GM21423 (cell line): ENCODE results near the gene KIF1A.
"Not testable (repeated sequence)": the region's sequence is repeated elsewhere in the genome, so short reads cannot be mapped to it uniquely, and the experiment has no call there.

ENCODE experiments used
- ATAC-seq: cut with Tn5 transposase; IDR thresholded peaks from one replicate; pipeline ENCODE4 v1.9.1; 2021; ENCODE audit warnings: mild to moderate bottlenecking, moderate library complexity; ENCODE audit not compliant: unreplicated experiment

KIF1A gene

GRCh38 chr2:240789501-240790369 lies 30.3 kb downstream of the KIF1A start:
- ATAC-seq: no peak

- ATAC-seq: no peak
Measured at GRCh38 chr2:240789051-240789453, 31.0 kb downstream of the KIF1A start.

GRCh38 chr2:240788482-240788881 lies 31.5 kb downstream of the KIF1A start:
- no peak for ATAC-seq

GRCh38 chr2:240787521-240788472 lies 32.2 kb downstream of the KIF1A start:
- no peak for ATAC-seq

- no peak for ATAC-seq
Measured at GRCh38 chr2:240786871-240787311, 33.1 kb downstream of the KIF1A start.

- ATAC-seq: no peak
Measured at GRCh38 chr2:240786355-240786841, 33.6 kb downstream of the KIF1A start.

- ATAC-seq: no peak
Measured at GRCh38 chr2:240785424-240786335, 34.3 kb downstream of the KIF1A start.

GRCh38 chr2:240784629-240785423 lies 35.2 kb downstream of the KIF1A start:
- no peak for ATAC-seq

GRCh38 chr2:240783819-240784621 lies 36.0 kb downstream of the KIF1A start:
- ATAC-seq: no peak

- no peak for ATAC-seq
Measured at GRCh38 chr2:240782886-240783818, 36.9 kb downstream of the KIF1A start.

GRCh38 chr2:240782221-240782885 lies 37.7 kb downstream of the KIF1A start:
- no peak for ATAC-seq

GRCh38 chr2:240781471-240782220 lies 38.4 kb downstream of the KIF1A start:
- ATAC-seq: no peak

GRCh38 chr2:240780023-240780700 lies 39.9 kb downstream of the KIF1A start:
- no peak for ATAC-seq

GRCh38 chr2:240779250-240779832 lies 40.7 kb downstream of the KIF1A start:
- ATAC-seq: not testable (repeated sequence)

GRCh38 chr2:240778426-240778825 lies 41.6 kb downstream of the KIF1A start:
- no peak for ATAC-seq
